Stomach smooth muscle (tissue), 2 donors: Measurements from ENCODE around the gene SDHB.
A peak's percentile ranks its signal among the peaks of the same experiment; 100 is the strongest.

Experiments used
- H3K27ac ChIP-seq: one replicate; pipeline ENCODE4 v1.7.0; 2013; ENCODE audit warnings: mild to moderate bottlenecking, low read length, inconsistent platforms
- H3K27me3 ChIP-seq, 2 donors: one replicate each; pipeline ENCODE4 v1.7.0; 2013; ENCODE audit warnings: low read length in 2 of 2; ENCODE audit not compliant: insufficient read depth in 2 of 2, control insufficient read depth in 1 of 2
- H3K36me3 ChIP-seq, 2 donors: one replicate each; pipeline ENCODE4 v1.7.0; 2013; ENCODE audit warnings: low read length in 2 of 2; ENCODE audit not compliant: control insufficient read depth in 2 of 2, insufficient read depth in 2 of 2
- H3K4me1 ChIP-seq: one replicate; pipeline ENCODE4 v1.7.0; 2013; ENCODE audit warnings: low read length; ENCODE audit not compliant: control insufficient read depth, insufficient read depth
- H3K4me3 ChIP-seq, 2 donors: one replicate each; pipeline ENCODE4 v1.7.0; 2013; ENCODE audit warnings: low read length in 2 of 2
- H3K9ac ChIP-seq, 2 donors: one replicate each; pipeline ENCODE4 v1.7.0; 2013; ENCODE audit warnings: low read length in 2 of 2, mild to moderate bottlenecking in 1 of 2
- H3K9me3 ChIP-seq, 2 donors: one replicate each; pipeline ENCODE4 v1.7.0; 2013; ENCODE audit warnings: low read length in 2 of 2; ENCODE audit not compliant: control insufficient read depth in 2 of 2
- donor health status: healthy.
- donor health status: Pancreatic carcinoma.

Gene SDHB

DNA sequence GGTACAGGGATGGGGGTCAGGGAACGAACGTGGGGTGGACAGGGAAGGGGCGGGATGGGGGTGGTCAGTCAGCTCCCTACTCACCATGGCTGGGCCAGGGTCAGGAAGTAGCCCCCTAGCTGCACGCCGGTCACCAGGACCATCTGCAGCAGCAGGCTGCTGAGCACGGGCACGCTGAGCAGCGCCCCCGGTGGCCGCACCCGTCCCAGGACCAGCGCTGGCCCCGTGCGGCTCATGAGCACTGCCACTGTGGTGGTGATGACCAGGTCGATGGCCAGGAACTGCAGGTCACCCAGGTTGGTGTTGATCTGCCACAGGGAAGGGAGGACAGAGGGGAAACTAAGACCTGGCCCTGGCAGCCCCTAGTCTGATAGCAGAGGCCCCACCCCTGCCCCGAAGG, 66.9 kb downstream of the SDHB start:
- Histone ChIP-seq H3K4me3 (no peak overlapping the region), H3K4me1 (no peaks in the 10 kb centered on the region), H3K9me3 (no peaks in the 10 kb centered on the region), H3K27ac (no peak overlapping the region), H3K9ac (no peak overlapping the region), H3K27me3 (no peaks in the 10 kb centered on the region), H3K36me3 (peaks cover 5 to 26% of the 10 kb centered on the region in 2 donors)

DNA sequence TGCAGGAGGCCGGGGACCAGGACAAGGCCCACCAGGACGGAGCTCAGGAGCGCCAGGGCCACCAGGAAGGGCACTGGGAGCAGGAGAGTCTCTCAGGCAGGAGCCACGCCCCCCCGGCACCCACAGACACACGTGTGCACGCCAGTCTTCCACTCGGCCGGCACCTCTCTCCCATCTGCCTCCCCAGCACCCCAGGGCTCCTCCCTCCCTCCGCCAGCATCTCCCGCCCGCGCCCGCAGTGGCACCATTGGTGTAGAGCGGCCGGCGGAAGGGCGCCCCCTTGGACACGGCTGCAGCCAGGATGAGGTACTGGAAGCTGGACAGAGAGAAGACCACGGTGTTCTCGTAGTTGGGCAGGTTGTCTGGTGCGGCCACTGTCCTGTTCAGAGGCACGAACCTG, 67.3 kb downstream of the SDHB start:
- H3K36me3 ChIP-seq, result peaks cover under 1 to 24% of the 10 kb centered on the region in 2 donors
- H3K27ac ChIP-seq, result no peak overlapping the region
- no peak overlapping the region for H3K4me3 ChIP-seq
- H3K27me3 ChIP-seq, result no peaks in the 10 kb centered on the region
- H3K4me1 ChIP-seq, result no peaks in the 10 kb centered on the region
- H3K9ac ChIP-seq, result no peak overlapping the region
- H3K9me3 ChIP-seq, result no peaks in the 10 kb centered on the region

DNA sequence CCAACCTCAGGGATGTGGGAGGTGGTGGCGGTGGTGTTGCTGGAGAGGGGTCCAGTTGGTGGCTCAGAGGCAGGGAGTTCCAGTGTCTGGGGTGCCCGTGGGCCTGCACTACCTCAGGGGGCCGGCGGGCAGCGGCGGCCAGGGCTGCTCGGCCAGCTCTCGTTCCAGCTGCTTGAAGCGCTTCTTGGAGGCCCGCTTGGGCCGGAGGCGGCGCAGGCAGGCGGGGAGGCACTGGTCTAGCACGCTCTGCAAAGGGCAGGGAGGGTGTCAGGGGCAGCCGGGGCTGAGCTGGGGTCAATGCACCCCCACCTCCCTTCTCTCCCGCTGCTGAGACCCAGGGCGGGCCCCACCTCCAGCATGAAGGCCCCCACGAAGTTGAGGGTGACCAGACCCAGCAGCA, 67.7 kb downstream of the SDHB start:
- no peak overlapping the region for H3K27ac ChIP-seq

DNA sequence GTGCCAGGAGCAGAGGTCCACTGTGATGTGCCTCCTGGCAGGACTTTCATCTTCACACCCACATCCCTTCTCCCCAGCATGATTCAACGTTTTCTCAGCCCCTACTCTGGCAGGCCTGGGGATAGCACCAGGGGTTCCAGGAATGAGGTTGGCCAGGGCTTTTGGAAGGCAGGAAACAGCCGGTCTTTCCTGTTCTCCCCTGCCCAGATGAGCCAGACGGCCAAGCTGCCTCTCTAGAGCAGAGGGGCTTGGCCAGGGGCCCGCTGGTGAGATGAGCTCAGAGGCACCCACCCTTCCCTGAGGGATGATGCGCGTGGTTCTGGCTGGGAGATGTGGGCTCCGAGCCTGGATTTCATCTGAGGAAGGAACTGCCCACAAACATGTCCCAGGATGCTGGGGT, 69.1 kb downstream of the SDHB start:
- H3K27ac ChIP-seq, result no peak overlapping the region
- H3K4me3 ChIP-seq, result no peak overlapping the region
- no peaks in the 10 kb centered on the region for H3K4me1 ChIP-seq
- peaks cover 0 to 19% of the 10 kb centered on the region in 2 donors for H3K36me3 ChIP-seq
- peaks cover 9 to 13% of the 10 kb centered on the region in 2 donors for H3K27me3 ChIP-seq
- H3K9ac ChIP-seq, result no peak overlapping the region
- H3K9me3 ChIP-seq, result no peaks in the 10 kb centered on the region

More for the DNA sequence above, 67.7 kb downstream of the SDHB start:
- Histone ChIP-seq H3K4me1 (no peaks in the 10 kb centered on the region), H3K36me3 (peaks cover 0 to 24% of the 10 kb centered on the region in 2 donors), H3K9me3 (no peaks in the 10 kb centered on the region), H3K9ac (no peak overlapping the region), H3K4me3 (no peak overlapping the region), H3K27me3 (peaks cover under 1 to 4% of the 10 kb centered on the region in 2 donors)

DNA sequence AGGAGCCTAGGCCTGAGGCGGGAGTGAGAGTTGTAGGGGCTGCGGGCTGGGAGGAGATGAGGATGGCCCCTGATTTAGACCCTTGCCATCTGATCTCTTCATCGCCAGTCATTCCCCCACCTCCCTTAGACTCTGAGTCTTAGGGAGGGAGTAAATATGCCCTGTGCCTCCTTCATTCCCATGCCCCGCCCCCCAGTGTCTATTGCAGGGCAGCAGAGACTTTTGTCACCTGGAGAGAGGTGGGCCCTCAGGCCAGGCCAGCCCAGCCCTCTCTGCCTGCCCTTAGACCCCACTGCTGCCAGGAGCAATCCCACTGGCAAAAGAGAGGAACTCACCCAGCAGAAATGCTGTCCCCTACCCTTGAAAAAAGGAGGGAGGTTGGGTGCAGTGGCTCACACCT, 70.2 kb downstream of the SDHB start:
- Histone ChIP-seq H3K4me3 (no peak overlapping the region), H3K36me3 (peaks cover 0 to 16% of the 10 kb centered on the region in 2 donors), H3K4me1 (peaks cover 5% of the 10 kb centered on the region), H3K9me3 (no peaks in the 10 kb centered on the region), H3K9ac (no peak overlapping the region), H3K27ac (no peak overlapping the region), H3K27me3 (peaks cover 11 to 18% of the 10 kb centered on the region in 2 donors)

DNA sequence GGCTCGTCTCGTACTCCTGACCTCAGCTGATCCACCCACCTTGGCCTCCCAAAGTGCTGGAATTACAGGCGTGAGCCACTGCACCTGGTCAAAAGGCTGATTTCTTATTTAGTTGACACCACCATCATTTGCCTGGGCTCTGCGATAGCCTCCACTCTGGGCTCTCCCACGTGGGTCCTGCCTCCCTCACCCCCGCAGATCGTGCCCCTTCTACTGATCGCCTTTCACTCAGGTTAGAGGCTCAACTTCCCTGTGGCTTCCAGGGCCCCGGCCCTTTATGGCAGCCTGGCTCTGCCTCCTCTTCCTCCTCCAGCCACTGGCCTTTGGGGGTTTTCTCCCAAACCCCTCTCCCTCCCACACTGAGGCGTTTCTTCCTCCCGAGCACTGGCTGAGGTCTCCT, 70.9 kb downstream of the SDHB start:
- Histone ChIP-seq H3K27ac (no peak overlapping the region), H3K9me3 (no peaks in the 10 kb centered on the region), H3K27me3 (peaks cover 11 to 18% of the 10 kb centered on the region in 2 donors), H3K4me1 (peaks cover 9% of the 10 kb centered on the region), H3K9ac (no peak overlapping the region), H3K4me3 (no peak overlapping the region), H3K36me3 (peaks cover 0 to 11% of the 10 kb centered on the region in 2 donors)

DNA sequence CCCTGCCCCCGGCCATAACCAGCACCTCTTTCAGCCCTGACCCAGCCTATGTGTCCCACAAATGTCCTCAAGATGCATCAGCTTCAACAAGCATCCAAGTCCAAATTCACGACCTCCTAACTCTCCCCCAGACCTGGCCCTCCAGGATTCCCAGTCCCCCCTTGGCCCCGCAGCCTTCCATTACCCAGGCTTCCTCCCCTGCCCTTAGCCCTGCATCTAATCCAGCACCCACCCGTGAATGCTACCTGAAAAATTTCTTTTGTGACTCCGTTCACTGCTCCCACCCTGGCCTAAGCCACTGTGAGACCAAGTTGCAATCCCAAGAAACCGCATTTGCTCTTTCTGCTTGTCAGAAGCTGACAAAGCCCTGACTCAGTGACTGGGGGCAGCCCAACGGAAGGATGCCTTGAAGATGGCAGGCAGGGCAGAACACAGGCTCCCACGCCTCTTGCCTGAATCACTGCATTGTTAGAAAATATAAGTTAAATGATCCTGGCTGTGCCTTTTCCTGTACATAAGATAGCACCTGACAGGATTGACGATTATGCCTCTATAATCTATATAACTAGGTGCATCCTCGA, 72.5 kb downstream of the SDHB start:
- Histone ChIP-seq H3K9me3 (no peaks in the 10 kb centered on the region), H3K4me3 (no peak overlapping the region), H3K27me3 (peaks cover 11 to 18% of the 10 kb centered on the region in 2 donors), H3K4me1 (peaks cover 9% of the 10 kb centered on the region), H3K36me3 (peaks cover 0 to 4% of the 10 kb centered on the region in 2 donors), H3K27ac (no peak overlapping the region), H3K9ac (no peak overlapping the region)

DNA sequence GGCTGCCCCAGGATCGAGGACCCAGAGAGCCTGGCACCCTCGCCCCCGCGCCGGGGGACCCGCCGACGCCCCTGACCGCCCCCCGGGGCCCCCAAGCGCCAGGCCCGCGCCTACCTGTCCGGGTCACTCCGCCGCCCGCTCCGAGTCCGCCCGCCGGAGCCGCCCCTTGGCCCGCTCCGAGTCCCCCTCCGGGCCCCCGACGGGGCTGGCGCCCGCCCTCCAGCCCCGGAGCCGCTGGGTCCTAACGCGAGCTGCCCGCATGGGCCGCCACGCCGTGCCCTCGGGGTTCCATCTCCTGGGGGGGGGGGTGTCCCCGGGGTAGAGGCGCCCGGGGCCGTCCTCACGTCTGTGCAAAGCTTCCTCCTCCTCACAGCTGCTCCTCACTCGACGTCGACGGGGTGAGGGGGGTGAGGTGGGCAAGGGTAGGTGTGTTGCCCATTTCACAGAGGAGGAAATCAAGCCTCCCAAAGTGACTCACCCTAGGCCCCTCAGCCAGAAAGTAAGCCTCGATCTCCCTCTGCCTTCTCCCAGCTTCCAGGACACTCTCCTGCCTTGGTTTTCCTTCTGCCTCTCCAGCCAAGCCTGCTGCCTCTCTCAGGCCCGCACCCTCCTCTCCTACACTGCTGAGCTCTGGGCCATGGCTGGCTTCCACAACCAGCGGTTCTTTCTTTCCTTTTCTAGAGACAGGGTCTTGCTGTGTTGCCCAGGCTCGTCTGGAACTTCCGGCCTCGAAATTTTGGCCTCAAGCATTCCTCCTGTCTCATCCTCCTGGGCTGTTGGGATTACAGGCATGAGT, 73.2 kb downstream of the SDHB start, which contains the start of gene MFAP2:
Gene MFAP2 (minus strand): TSS at position 148 of the 796 bp plus-strand sequence. CDS start 2,347 bp downstream, outside the sequence.
- H3K36me3 ChIP-seq, result no peaks in the 10 kb centered on the region
- peak within 1 kb of the TSS; percentile 4 to 61 for H3K4me3 ChIP-seq
- peak within 1 kb of the TSS; percentile 18 for H3K27ac ChIP-seq
- H3K9ac ChIP-seq, result no peak within 1 kb of the TSS
- H3K27me3 ChIP-seq, result peaks cover 11 to 18% of the 10 kb centered on the region in 2 donors
- H3K4me1 ChIP-seq, result peaks cover 9% of the 10 kb centered on the region
- no peaks in the 10 kb centered on the region for H3K9me3 ChIP-seq

DNA sequence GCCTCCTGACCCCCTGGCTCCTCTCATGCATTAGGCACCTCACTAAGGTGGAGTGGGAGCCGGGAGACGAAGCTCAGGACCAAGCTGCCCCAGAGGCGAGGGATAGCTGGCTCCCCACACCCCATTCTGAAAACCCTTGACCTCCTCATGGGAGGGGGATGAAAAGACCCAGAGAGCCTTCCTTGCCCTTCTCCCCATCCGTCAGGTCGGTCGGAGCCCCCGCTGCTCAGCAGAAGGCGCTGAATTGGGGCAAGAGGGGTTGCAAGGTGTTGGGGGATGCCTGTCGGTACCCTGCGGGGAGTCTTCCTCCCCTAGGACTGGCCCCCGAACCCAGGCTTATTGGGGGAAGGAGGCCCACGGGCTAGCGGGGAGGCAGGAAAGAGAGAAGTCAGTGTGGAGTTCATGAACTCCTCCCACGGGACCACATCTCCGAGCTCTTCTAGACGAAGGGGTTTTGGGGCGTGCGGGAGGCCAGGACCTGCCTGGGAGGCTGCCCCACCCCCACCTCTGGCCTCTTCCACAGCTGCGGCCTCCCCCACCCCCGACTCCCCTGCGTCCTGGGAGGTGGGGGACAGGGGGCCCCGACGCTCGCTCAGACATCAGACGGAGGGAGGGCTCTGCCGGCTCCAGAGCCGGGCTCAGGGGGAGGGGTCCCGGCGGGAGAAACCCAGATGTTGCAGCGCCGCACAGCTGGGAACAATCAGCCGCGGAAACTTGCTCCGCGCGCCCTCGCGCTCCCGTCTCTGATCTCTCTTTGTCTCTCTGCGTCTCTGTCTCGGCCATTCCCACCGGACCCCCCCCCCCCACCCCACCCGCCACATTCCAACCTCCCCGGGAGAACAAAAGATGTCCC, 74.1 kb downstream of the SDHB start:
- peaks cover 11% of the 10 kb centered on the region for H3K4me1 ChIP-seq
- H3K36me3 ChIP-seq, result no peaks in the 10 kb centered on the region
- H3K9me3 ChIP-seq, result no peaks in the 10 kb centered on the region
- no peak overlapping the region for H3K9ac ChIP-seq
- peak overlapping the region; percentile 4 to 61 for H3K4me3 ChIP-seq
- peaks cover 11 to 18% of the 10 kb centered on the region in 2 donors for H3K27me3 ChIP-seq
- peak overlapping the region; percentile 18 for H3K27ac ChIP-seq

DNA sequence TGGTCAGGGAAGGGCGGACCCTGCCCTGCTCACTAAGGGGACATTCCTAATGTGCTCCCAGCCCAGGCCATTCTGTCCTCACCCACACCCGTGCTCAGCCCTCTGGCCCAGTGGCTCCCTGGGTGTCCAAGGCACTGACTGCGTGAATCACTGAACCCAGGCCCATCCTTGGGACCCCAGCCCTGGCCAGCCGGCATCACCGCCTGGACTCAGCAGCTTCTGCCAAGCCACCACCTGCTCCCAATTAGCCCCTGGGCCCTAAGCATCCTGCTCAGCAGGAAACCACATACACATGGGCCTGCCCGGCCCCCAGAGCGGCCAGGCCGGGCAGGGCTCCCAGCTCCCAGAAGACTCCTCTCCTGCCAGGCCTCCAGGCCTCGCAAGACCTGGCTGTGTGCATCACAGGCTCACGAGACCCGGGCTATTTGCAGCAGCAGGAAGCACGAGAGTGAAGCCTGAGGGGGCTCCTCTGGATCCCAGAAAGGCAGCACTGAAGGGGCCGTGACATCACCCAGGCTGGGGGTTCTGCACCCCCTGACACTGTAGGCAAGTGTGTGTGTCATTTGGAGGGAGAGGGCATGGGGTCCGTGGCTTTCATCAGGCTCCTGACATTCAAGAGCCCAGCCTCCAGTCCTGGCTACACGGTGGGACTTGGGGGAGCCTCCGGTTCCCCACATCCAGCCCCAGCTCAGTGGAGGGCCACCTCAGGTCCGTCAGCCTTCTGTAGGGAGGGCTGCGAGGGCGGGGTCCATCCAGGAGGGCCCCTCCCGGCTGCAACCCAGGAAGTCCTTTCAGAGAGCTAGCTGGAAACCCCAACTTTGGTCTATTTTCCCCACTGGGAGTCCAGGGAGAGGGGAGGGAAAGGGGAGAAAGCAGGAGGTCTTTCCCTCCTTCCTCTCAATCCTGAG, 75.0 kb downstream of the SDHB start:
- Histone ChIP-seq H3K9ac (no peak overlapping the region), H3K27ac (peak overlapping the region; percentile 18), H3K4me3 (peak overlapping the region; percentile 4 to 61)

More for the DNA sequence above, 75.0 kb downstream of the SDHB start:
- Histone ChIP-seq H3K4me1 (peaks cover 11% of the 10 kb centered on the region), H3K27me3 (peaks cover 11 to 18% of the 10 kb centered on the region in 2 donors), H3K9me3 (no peaks in the 10 kb centered on the region), H3K36me3 (no peaks in the 10 kb centered on the region)
